GM18861 (cell line): ENCODE data around the gene AKR1C8.
"Not testable (repeated sequence)": the region's sequence is repeated elsewhere in the genome, so short reads cannot be mapped to it uniquely, and the experiment has no call there.

Experiments
- ATAC-seq: cut with Tn5 transposase; IDR thresholded peaks from one replicate; pipeline ENCODE4 v1.9.1; 2021; ENCODE audit not compliant: unreplicated experiment

Gene AKR1C8

GRCh38 chr10:5184987-5185775, at the start of gene AKR1C8:
AKR1C8 (minus strand) TSS chr10:5185150; CDS start chr10:5185104, 46 bp downstream.
- ATAC-seq: no peak

GRCh38 chr10:5234106-5234860, 49.3 kb upstream of the AKR1C8 start:
- ATAC-seq: no peak

- ATAC-seq: no peak
These were observed 48.4 kb upstream of the AKR1C8 start for GRCh38 chr10:5233324-5233723.

- no peak for ATAC-seq
These were observed 44.1 kb upstream of the AKR1C8 start for GRCh38 chr10:5229019-5229418.

DNA sequence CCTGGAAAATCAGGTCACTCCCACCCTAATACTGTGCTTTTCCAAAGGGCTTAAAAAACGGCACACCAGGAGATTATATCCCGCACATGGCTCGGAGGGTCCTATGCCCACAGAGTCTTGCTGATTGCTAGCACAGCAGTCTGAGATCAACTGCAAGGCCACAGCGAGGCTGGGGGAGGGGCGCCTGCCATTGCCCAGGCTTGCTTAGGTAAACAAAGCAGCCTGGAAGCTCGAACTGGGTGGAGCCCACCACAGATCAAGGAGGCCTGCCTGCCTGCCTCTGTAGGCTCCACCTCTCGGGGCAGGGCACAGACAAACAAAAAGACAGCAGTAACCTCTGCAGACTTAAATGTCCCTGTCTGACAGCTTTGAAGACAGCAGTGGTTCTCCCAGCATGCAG, 38.0 kb upstream of the AKR1C8 start:
- ATAC-seq: not testable (repeated sequence)

DNA sequence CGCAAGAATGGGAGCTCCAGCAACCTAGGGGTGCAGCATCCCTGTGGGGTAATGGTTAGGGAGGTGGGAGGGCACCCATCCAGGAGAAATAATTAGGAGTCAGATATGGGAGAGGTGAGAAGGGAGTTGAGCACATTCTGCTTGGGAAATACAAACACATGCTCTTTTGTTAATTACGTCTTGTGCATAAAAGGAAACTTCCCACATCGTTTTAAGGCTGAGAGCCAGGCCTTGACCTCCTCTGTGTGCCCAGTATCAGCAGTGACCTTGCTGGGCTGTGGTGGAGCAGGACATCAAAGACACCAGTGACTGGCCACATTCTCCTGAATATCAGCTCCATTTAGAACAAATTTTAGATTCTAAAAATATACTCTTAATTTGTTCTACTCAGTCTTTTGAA, 34.3 kb upstream of the AKR1C8 start:
- ATAC-seq: no peak

GRCh38 chr10:5216801-5217200, 31.9 kb upstream of the AKR1C8 start:
- no peak for ATAC-seq

- ATAC-seq: no peak
These were observed 27.0 kb upstream of the AKR1C8 start for GRCh38 chr10:5211696-5212536.

GRCh38 chr10:5210261-5210660, 25.3 kb upstream of the AKR1C8 start:
- not testable (repeated sequence) for ATAC-seq

DNA sequence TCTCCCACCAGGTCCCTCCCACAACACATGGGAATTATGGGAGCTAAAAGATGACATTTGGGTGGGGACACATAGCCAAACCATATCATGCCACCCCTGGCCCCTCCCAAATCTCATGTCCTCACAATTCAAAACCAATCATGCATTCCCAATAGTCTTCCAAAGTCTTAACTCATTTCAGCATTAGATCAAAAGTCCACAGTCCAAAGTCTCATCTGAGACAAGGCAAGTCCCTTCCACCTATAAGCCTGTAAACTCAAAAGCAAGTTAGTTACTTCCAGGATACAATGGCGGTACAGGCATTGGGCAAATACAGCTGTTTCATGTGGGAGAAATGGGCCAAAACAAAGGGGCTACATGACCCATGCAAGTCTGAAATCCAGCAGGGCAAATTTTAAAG, 24.8 kb upstream of the AKR1C8 start:
- not testable (repeated sequence) for ATAC-seq

DNA sequence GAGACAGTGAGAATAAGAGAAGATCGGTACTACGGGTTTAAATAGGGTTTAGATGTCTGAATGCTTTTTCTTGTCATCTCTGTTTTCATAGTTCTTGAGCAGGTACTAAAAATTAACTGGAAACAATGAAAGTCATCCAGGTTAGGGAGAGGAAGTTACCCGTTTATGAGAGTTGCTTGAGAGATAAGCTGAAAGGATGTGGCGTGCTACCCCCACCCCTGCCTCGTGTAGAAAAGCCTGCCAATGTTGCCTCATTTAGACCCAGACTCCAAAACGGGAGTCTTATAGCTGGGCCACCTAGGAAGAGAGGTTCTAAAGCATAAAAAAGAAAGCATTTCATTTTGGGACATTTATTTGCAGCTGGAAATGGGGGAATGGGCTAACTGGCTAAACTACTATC, 21.8 kb upstream of the AKR1C8 start:
- ATAC-seq: no peak

DNA sequence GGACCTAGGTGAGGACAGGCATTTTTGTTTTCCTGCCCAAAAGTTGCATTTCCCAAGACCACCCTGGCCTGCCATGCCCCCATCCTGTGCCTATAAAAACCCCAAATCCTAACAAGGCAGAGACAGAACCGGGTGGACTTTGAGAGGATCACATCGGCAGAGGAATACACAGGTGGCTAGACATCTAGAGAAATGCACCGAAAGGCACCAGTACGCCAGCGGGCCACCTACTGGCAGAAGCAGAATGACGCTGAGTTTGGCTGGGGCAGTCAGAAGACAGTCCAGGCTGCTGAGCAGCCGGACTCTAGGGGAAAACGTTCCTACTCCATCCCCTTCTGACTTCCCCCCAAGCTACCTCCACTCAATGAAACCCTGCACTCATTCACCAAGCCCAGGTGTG, 14.4 kb upstream of the AKR1C8 start:
- no peak for ATAC-seq

DNA sequence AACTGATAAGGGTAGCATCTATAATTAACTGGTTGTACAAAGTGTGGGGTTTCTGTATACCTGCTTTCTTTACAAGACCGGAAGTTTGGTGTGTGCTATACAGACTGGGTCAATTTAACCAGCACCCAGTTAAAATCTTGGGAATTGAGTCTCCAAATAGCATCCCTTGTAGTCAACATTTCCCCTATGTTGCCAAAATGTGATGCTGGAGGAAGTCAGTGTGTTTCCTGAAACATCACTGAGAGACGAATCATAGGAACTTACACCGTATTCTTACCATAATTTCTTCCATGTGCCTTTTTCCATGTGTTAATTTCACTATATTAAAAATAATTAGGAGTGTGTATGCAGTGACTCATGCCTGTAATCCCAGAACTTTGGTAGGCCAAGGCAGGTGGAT, 13.4 kb upstream of the AKR1C8 start:
- no peak for ATAC-seq

GRCh38 chr10:5196702-5197113, 11.8 kb upstream of the AKR1C8 start, which contains the start of gene AKR1C4:
AKR1C4 (plus strand) TSS chr10:5196837; CDS start chr10:5196868, 31 bp downstream.
- no peak for ATAC-seq

DNA sequence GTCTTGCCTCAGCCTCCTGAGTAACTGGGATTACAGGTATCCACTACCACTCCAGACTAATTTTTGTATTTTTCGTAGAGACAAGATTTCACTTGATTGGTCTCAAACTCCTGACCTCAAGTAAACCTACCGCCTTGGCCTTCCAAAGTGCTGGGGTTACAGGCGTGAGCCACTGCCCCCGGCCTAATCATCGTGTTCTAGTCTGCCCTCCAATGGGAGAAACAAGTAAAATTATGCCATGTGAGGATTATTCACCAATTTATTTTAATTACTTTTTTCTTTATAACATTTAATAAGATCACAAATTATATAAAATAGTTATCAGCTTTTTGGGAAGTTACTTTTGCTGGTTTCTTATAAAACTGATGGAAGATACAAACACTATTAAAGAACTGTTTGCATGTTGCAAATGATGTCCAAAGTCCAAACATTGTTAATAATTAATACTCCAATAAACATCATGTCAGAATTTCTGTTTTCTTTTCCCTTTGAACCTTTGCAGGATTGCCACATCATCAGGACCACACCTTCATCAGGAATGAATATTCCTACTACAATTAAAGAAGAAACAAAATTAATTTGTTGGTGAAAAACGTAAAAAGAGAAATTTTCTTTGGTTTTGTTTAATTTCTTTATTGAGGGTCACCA, 10.9 kb upstream of the AKR1C8 start:
- ATAC-seq: no peak

DNA sequence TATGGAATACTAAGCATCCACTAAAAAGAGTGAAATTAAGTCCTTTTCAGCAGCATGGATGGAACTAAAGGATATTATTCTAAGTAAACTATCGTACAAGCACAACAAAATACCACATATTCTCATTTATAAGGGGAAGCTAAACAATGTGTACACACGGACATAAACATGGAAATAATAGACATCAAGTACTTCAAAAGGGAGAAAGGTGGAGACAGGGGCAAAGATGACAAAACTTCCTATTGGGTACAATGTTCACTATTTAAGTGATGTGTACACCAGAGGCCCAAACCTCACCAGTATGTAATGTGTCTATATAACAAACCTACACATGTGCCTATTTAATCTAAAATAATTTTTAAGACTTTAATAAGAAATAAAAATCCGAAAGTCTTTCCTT, 9.5 kb upstream of the AKR1C8 start:
- ATAC-seq: no peak

GRCh38 chr10:5188358-5188757, 3.4 kb upstream of the AKR1C8 start:
- no peak for ATAC-seq

GRCh38 chr10:5187867-5188266, 2.9 kb upstream of the AKR1C8 start:
- no peak for ATAC-seq

- ATAC-seq: no peak
These were observed 1.0 kb downstream of the AKR1C8 start for GRCh38 chr10:5183923-5184322.

DNA sequence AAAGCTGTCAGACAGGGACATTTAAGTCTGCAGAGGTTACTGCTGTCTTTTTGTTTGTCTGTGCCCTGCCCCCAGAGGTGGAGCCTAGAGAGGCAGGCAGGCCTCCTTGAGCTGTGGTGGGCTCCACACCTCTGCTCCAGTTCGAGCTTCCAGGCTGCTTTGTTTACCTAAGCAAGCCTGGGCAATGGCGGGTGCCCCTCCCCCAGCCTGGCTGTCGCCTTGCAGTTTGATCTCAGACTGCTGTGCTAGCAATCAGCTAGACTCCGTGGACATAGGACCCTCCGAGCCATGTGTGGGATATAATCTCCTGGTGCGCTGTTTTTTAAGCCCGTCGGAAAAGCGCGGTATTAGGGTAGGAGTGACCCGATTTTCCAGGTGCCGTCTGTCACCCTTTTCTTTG, 4.4 kb downstream of the AKR1C8 start:
- ATAC-seq: not testable (repeated sequence)

GRCh38 chr10:5175581-5175980, 9.4 kb downstream of the AKR1C8 start:
- ATAC-seq: not testable (repeated sequence)
